Measurements from ENCODE around the gene RAD54L2.
"Not testable (repeated sequence)": the region's sequence is repeated elsewhere in the genome, so short reads cannot be mapped to it uniquely, and the experiment has no call there.

The RAD54L2 gene

DNA sequence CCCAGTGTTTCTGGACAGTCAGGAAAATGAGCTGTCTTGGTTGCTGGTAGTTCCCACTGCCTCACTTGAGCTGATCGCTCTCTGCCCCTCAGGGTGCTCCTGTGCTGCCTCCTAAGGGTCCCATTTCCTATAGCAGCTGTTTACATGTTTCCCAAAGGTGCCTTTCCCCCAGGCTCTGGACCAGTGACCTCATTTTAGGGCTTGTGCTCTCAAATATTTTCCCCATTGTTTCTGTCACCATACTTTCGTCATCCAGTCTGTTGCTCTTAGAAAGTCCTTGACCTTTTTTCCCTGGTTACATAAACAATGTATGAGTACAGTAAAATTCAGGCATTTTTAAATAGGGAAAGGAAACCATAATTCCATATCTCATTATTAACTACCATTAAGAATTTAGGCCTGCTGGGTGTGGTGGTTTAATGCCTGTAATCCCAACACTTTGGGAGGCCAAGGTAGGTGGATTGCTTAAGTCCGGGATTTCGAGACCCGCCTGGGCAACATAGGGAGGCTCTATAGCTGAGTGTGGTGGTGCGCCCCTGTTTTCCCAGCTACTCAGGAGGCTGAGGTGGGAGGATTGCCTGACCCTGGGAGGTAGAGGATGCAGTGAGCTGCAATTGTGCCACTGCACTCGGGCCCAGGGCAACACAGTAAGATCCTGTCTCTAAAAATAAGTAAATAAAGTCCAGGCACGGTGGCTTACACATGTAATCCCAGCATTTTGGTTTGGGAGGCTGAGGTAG is 11.7 kb downstream of the RAD54L2 start:
- Histone ChIP-seq H3K9ac (ENCODE audit: low read length) (no peak overlapping the region), H3K36me3 (ENCODE audit: control insufficient read depth, insufficient read depth, low read length) (no peaks in the 10 kb centered on the region), H3K4me3 (ENCODE audit: low read length) (no peak overlapping the region), H3K27ac (ENCODE audit: low read depth, low read length) (no peak overlapping the region), H3K4me1 (ENCODE audit: control insufficient read depth, insufficient read depth, low read length) (no peaks in the 10 kb centered on the region), H3K27me3 (ENCODE audit: control insufficient read depth, insufficient read depth, low read length) (no peaks in the 10 kb centered on the region)

- Histone ChIP-seq H3K36me3 (ENCODE audit: control insufficient read depth, insufficient read depth, low read length) (peaks cover 5% of the 10 kb centered on the region), H3K4me3 (ENCODE audit: low read length) (no peak overlapping the region), H3K9ac (ENCODE audit: low read length) (no peak overlapping the region), H3K27me3 (ENCODE audit: control insufficient read depth, insufficient read depth, low read length) (no peaks in the 10 kb centered on the region), H3K27ac (ENCODE audit: low read depth, low read length) (no peak overlapping the region), H3K4me1 (ENCODE audit: control insufficient read depth, insufficient read depth, low read length) (peaks cover 8% of the 10 kb centered on the region)
Observed at GRCh38 chr3:51557993-51558392, 19.5 kb downstream of the RAD54L2 start.

- Histone ChIP-seq H3K36me3 (ENCODE audit: control insufficient read depth, insufficient read depth, low read length) (peaks cover 5% of the 10 kb centered on the region), H3K27me3 (ENCODE audit: control insufficient read depth, insufficient read depth, low read length) (no peaks in the 10 kb centered on the region), H3K27ac (ENCODE audit: low read depth, low read length) (no peak overlapping the region), H3K4me3 (ENCODE audit: low read length) (no peak overlapping the region), H3K4me1 (ENCODE audit: control insufficient read depth, insufficient read depth, low read length) (peaks cover 8% of the 10 kb centered on the region), H3K9ac (ENCODE audit: low read length) (no peak overlapping the region)
Observed at GRCh38 chr3:51559411-51559888, 20.9 kb downstream of the RAD54L2 start.

- H3K4me1 ChIP-seq (ENCODE audit: control insufficient read depth, insufficient read depth, low read length), result peaks cover 8% of the 10 kb centered on the region
- no peak overlapping the region for H3K4me3 ChIP-seq (ENCODE audit: low read length)
- no peak overlapping the region for H3K9ac ChIP-seq (ENCODE audit: low read length)
- peaks cover 5% of the 10 kb centered on the region for H3K36me3 ChIP-seq (ENCODE audit: control insufficient read depth, insufficient read depth, low read length)
- H3K27me3 ChIP-seq (ENCODE audit: control insufficient read depth, insufficient read depth, low read length), result no peaks in the 10 kb centered on the region
- H3K27ac ChIP-seq (ENCODE audit: low read depth, low read length), result no peak overlapping the region
Observed at GRCh38 chr3:51559961-51560360, 21.4 kb downstream of the RAD54L2 start.

DNA sequence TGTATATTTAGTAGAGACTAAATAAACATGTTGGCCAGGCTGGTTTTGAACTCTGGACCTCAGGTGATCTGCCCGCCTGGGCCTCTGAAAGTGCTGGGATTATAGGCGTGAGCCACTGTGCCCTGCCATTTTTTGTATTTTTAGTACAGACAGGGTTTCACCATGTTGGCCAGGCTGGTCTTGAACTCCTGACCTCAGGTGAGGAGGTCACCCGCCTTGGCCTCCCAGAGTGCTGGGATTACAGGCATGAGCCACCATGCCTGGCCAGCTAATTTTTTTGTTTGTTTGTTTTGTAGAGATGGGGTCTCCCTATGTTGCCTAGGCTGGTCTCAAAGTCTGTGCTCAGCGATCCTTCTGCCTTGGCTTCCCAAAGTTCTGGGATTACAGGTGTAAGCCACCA is 23.9 kb downstream of the RAD54L2 start:
- H3K9ac ChIP-seq (ENCODE audit: low read length); H3K27me3 ChIP-seq (ENCODE audit: control insufficient read depth, insufficient read depth, low read length); H3K36me3 ChIP-seq (ENCODE audit: control insufficient read depth, insufficient read depth, low read length); H3K4me3 ChIP-seq (ENCODE audit: low read length); H3K4me1 ChIP-seq (ENCODE audit: control insufficient read depth, insufficient read depth, low read length); H3K27ac ChIP-seq (ENCODE audit: low read depth, low read length): not testable (repeated sequence)

DNA sequence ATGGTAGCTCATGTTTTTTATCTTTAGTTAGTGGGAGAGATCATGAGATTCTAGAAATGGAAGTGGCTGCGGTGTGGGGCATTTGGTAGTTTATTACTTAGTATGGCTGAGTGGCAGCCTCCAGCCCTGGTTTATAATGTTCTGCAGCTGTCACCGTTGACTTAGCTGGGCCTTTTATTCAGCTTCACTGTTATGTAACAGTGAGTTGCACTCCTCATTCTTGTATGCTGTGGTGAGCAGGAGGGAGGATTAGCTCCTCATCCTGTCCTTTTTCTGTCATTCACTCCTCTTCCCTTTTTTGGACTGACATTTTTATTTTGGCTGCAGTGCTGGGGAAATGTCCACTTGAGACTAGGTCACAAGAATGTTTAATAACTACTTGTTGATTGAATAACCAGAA is 29.5 kb downstream of the RAD54L2 start:
- H3K9ac ChIP-seq (ENCODE audit: low read length), result no peak overlapping the region

DNA sequence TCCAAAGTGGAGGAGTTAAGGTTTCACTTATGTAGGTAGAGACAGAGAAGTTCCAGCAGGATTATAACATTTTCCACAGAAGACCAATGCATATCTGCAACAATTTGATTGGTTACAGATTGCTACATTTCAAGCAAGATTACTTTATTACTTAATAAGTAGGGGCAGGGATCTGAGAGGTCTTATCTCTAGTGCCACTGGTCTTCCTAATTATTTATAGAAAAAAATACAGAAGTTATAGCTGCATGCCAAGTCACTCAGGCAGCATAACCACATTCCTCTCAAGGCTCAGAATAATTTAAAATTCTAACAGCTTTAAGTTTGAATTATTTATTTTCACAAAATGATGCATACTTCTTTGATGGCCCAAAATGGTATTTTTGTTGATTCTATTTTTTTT is 30.5 kb downstream of the RAD54L2 start:
- Histone ChIP-seq H3K27ac (ENCODE audit: low read depth, low read length) (no peak overlapping the region), H3K9ac (ENCODE audit: low read length) (no peak overlapping the region), H3K4me3 (ENCODE audit: low read length) (no peak overlapping the region)

More for the DNA sequence above, 29.5 kb downstream of the RAD54L2 start:
- Histone ChIP-seq H3K4me3 (ENCODE audit: low read length) (no peak overlapping the region), H3K36me3 (ENCODE audit: control insufficient read depth, insufficient read depth, low read length) (no peaks in the 10 kb centered on the region), H3K4me1 (ENCODE audit: control insufficient read depth, insufficient read depth, low read length) (peaks cover 3% of the 10 kb centered on the region), H3K27ac (ENCODE audit: low read depth, low read length) (peak overlapping the region; percentile 40), H3K27me3 (ENCODE audit: control insufficient read depth, insufficient read depth, low read length) (no peaks in the 10 kb centered on the region)

DNA sequence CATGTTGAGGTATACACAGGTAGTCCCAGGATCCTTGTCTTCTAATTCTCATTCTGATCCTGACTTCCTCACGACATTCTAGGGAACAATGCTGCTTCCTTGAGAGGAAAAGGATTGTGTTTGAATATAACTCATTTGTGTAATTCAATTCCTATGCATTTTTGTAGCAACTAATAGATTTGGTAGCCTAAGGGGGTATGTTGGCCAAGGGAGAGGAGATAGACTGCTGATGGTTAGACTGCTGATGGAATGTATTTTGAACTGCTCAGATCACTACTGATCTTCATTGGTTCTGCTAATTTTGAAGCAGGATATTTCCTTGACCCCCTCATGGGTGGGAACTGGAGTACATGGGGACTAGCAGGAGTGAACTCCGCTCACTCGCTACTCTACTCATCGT is 39.7 kb downstream of the RAD54L2 start:
- Histone ChIP-seq H3K27me3 (ENCODE audit: control insufficient read depth, insufficient read depth, low read length) (no peaks in the 10 kb centered on the region), H3K4me1 (ENCODE audit: control insufficient read depth, insufficient read depth, low read length) (no peaks in the 10 kb centered on the region), H3K36me3 (ENCODE audit: control insufficient read depth, insufficient read depth, low read length) (no peaks in the 10 kb centered on the region), H3K4me3 (ENCODE audit: low read length) (no peak overlapping the region), H3K27ac (ENCODE audit: low read depth, low read length) (no peak overlapping the region), H3K9ac (ENCODE audit: low read length) (no peak overlapping the region)

More for the DNA sequence above, 30.5 kb downstream of the RAD54L2 start:
- Histone ChIP-seq H3K4me1 (ENCODE audit: control insufficient read depth, insufficient read depth, low read length) (peaks cover 3% of the 10 kb centered on the region), H3K36me3 (ENCODE audit: control insufficient read depth, insufficient read depth, low read length) (no peaks in the 10 kb centered on the region), H3K27me3 (ENCODE audit: control insufficient read depth, insufficient read depth, low read length) (no peaks in the 10 kb centered on the region)

GRCh38 chr3:51580418-51580817 is 41.9 kb downstream of the RAD54L2 start:
- Histone ChIP-seq H3K36me3 (ENCODE audit: control insufficient read depth, insufficient read depth, low read length) (no peaks in the 10 kb centered on the region), H3K4me3 (ENCODE audit: low read length) (no peak overlapping the region), H3K27ac (ENCODE audit: low read depth, low read length) (no peak overlapping the region), H3K9ac (ENCODE audit: low read length) (no peak overlapping the region), H3K27me3 (ENCODE audit: control insufficient read depth, insufficient read depth, low read length) (no peaks in the 10 kb centered on the region), H3K4me1 (ENCODE audit: control insufficient read depth, insufficient read depth, low read length) (no peaks in the 10 kb centered on the region)

DNA sequence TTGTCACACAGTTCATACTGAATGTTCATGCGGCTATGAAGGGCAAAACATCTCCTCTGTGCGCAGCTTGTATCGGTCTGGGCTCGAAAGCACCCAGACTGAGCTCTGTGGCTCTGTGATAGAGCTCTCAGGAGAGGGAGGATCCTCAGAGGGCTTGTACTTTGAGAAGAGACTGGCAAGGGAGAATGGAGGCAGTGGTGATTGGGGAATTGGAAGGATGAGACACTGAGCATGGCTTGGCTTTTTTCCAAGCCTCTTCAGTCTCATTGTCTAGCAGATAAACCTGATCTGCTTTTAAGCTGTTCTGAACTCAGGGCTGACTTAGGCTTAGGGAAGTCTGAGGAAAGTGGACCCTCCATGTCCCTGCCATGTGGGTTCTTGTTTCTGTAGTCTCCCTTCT is 43.0 kb downstream of the RAD54L2 start:
- no peaks in the 10 kb centered on the region for H3K27me3 ChIP-seq (ENCODE audit: control insufficient read depth, insufficient read depth, low read length)
- H3K27ac ChIP-seq (ENCODE audit: low read depth, low read length), result no peak overlapping the region
- H3K4me3 ChIP-seq (ENCODE audit: low read length), result no peak overlapping the region
- no peaks in the 10 kb centered on the region for H3K36me3 ChIP-seq (ENCODE audit: control insufficient read depth, insufficient read depth, low read length)
- no peaks in the 10 kb centered on the region for H3K4me1 ChIP-seq (ENCODE audit: control insufficient read depth, insufficient read depth, low read length)
- no peak overlapping the region for H3K9ac ChIP-seq (ENCODE audit: low read length)

- peaks cover under 1% of the 10 kb centered on the region for H3K36me3 ChIP-seq (ENCODE audit: control insufficient read depth, insufficient read depth, low read length)
- H3K27me3 ChIP-seq (ENCODE audit: control insufficient read depth, insufficient read depth, low read length), result no peaks in the 10 kb centered on the region
- no peaks in the 10 kb centered on the region for H3K4me1 ChIP-seq (ENCODE audit: control insufficient read depth, insufficient read depth, low read length)
- H3K27ac ChIP-seq (ENCODE audit: low read depth, low read length), result no peak overlapping the region
- no peak overlapping the region for H3K4me3 ChIP-seq (ENCODE audit: low read length)
- no peak overlapping the region for H3K9ac ChIP-seq (ENCODE audit: low read length)
Observed at GRCh38 chr3:51585197-51585596, 46.7 kb downstream of the RAD54L2 start.

DNA sequence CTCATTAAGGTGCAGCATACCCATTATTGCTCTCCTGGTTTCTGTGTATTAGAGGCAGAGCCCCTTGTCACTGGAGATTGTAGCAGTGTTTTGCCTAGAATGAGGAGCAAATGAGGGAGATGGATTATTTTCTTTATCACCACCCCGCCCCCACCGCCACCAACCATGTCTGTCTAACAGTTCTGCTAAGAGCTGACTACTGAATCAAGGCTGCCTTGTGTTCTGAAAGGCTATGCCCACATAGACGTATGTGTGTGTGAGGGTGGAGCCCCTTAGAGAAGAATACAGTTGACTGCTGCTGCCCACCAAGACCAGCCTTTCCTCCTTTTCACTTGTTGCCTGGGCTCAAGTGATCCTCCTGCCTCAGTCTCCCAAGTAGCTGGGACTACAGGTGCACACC is 47.4 kb downstream of the RAD54L2 start:
- no peak overlapping the region for H3K4me3 ChIP-seq (ENCODE audit: low read length)
- no peaks in the 10 kb centered on the region for H3K27me3 ChIP-seq (ENCODE audit: control insufficient read depth, insufficient read depth, low read length)
- H3K27ac ChIP-seq (ENCODE audit: low read depth, low read length), result no peak overlapping the region
- H3K36me3 ChIP-seq (ENCODE audit: control insufficient read depth, insufficient read depth, low read length), result peaks cover 4% of the 10 kb centered on the region
- H3K9ac ChIP-seq (ENCODE audit: low read length), result no peak overlapping the region
- no peaks in the 10 kb centered on the region for H3K4me1 ChIP-seq (ENCODE audit: control insufficient read depth, insufficient read depth, low read length)
